Loucy (cell line): ENCODE data around the gene PLA2G12B.
"Not testable (repeated sequence)": the region's sequence is repeated elsewhere in the genome, so short reads cannot be mapped to it uniquely, and the experiment has no call there.

ENCODE experiments used
- CTCF ChIP-seq: fragments of 200-600 bp; sonication (generic); conservative IDR thresholded peaks from 2 replicates; pipeline ENCODE4 v1.5.1; 2014; ENCODE audit warnings: mild to moderate bottlenecking, antibody characterized with exemption, low read length
- EZH2phosphoT487 ChIP-seq: fragments of 200-600 bp; IDR thresholded peaks from 2 replicates; pipeline ENCODE4 v1.6.1; 2018; ENCODE audit warnings: antibody characterized with exemption, mild to moderate bottlenecking, moderate library complexity, borderline replicate concordance

DNA sequence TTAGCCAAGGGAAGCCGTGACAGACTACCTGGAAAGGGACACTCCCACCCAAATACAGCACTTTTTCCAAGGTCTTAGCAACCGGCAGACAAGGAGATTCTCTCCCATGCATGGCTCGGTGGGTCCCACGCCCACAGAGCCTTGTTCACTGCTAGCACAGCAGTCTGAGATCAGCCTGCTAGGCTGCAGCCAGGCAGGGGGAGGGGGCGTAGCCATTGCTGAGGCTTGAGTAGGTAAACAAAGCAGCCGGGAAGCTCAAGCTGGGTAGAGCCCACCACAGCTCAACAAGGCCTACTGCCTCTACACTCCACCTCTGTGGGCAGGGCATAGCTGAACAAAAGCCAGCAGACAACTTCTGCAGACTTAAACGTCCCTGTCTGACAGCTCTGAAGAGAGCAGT, 35.2 kb upstream of the PLA2G12B start:
- not testable (repeated sequence) for TF ChIP-seq CTCF, EZH2phosphoT487
